ENCODE data around the gene CHST12. TPM values are rescaled to one million over a fixed set of nuclear protein-coding genes. Genes with fewer than 3 reads are reported as not detected.
"Not testable (repeated sequence)": the region's sequence is repeated elsewhere in the genome, so short reads cannot be mapped to it uniquely, and the experiment has no call there.

CHST12 gene
- total RNA-seq, 1 donor from 2014 or later, result 22.4 TPM

- H3K27ac Mint-ChIP-seq, result no peak overlapping the region
- H3K9me3 Mint-ChIP-seq, result no peaks in the 10 kb centered on the region
- no peaks in the 10 kb centered on the region for H3K27me3 Mint-ChIP-seq
- TF ChIP-seq CTCF (conservative IDR thresholded peaks at IDR 0.05), result no peak
- no peaks in the 10 kb centered on the region for H3K36me3 Mint-ChIP-seq
- no peak for DNase-seq (ENCODE audit: extremely low spot score, unreplicated experiment)
- H3K4me1 Mint-ChIP-seq (ENCODE audit: unreplicated experiment), result peaks cover 14% of the 10 kb centered on the region
- H3K4me3 Mint-ChIP-seq, result no peak overlapping the region
Measured at GRCh38 chr7:2388637-2388954, 14.8 kb upstream of the CHST12 start.

GRCh38 chr7:2390020-2390816 lies 13.2 kb upstream of the CHST12 start:
- peak overlapping the region; percentile 76 for H3K27ac Mint-ChIP-seq

DNA sequence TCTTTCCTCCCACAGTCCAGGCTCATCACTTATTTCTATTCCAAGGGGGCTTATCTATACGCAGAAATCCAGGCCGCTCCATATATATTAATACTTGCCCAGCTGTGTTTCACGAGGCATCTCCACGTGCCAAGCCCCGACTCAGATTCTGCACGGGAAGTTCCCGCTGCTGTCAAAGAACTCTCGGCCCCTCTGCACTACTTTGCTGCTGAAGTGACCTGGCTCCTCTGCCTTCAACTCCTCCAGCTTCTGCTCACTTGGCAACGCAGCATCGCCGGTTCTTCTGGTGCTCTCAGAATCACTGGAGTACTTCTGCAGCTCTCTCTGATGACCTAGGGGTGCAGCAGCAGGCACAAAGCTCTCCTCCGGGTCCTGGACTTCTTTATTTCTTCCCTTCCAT lies 9.7 kb upstream of the CHST12 start:
- Mint-ChIP-seq H3K9me3 (no peaks in the 10 kb centered on the region), H3K4me1 (ENCODE audit: unreplicated experiment) (peaks cover 14% of the 10 kb centered on the region), H3K27me3 (no peaks in the 10 kb centered on the region), H3K27ac (no peak overlapping the region), H3K4me3 (no peak overlapping the region), H3K36me3 (no peaks in the 10 kb centered on the region)
- DNase-seq (ENCODE audit: extremely low spot score, unreplicated experiment), result no peak
- TF ChIP-seq CTCF (conservative IDR thresholded peaks at IDR 0.05), result no peak

More at GRCh38 chr7:2390020-2390816, 13.2 kb upstream of the CHST12 start:
- not testable (repeated sequence) for H3K9me3 Mint-ChIP-seq; H3K36me3 Mint-ChIP-seq; DNase-seq (ENCODE audit: extremely low spot score, unreplicated experiment); H3K27me3 Mint-ChIP-seq; H3K4me3 Mint-ChIP-seq
- H3K4me1 Mint-ChIP-seq (ENCODE audit: unreplicated experiment), result peaks cover 14% of the 10 kb centered on the region

DNA sequence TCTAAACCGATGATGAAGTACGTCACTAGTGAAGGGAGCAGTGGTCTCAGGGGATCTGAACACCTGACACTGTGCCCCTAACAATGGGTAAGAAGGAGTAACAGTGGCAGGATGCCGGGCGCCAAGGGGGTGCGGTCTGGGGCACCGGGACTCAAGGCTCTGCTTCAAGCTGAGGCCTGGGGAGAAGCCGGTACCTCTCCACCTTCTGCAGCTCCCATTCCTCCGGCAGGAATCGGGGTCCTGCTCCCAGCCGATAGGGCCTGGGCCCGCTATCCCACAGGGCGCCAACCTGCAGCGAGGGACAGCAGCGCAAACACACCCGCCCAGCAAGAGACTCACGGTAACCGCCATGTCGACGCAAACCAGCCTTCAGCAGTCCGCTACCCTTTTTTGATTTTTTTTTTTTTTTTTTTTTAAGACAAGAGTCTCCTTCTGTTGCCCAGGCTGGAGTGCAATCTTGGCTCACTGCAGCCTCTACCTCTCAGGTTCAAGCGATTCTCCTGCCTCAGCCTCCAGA lies 8.8 kb upstream of the CHST12 start:
- no peaks in the 10 kb centered on the region for H3K9me3 Mint-ChIP-seq
- no peaks in the 10 kb centered on the region for H3K27me3 Mint-ChIP-seq
- H3K4me3 Mint-ChIP-seq, result no peak overlapping the region
- DNase-seq (ENCODE audit: extremely low spot score, unreplicated experiment), result no peak
- TF ChIP-seq CTCF (conservative IDR thresholded peaks at IDR 0.05), result no peak
- H3K27ac Mint-ChIP-seq, result no peak overlapping the region
- H3K36me3 Mint-ChIP-seq, result no peaks in the 10 kb centered on the region
- H3K4me1 Mint-ChIP-seq (ENCODE audit: unreplicated experiment), result peaks cover 12% of the 10 kb centered on the region

- Mint-ChIP-seq H3K4me1 (ENCODE audit: unreplicated experiment) (peaks cover 14% of the 10 kb centered on the region), H3K9me3 (no peaks in the 10 kb centered on the region), H3K27me3 (no peaks in the 10 kb centered on the region), H3K36me3 (no peaks in the 10 kb centered on the region), H3K27ac (peak overlapping the region; percentile 19), H3K4me3 (no peak overlapping the region)
- TF ChIP-seq CTCF (conservative IDR thresholded peaks at IDR 0.05), result no peak
- no peak for DNase-seq (ENCODE audit: extremely low spot score, unreplicated experiment)
Measured at GRCh38 chr7:2398506-2398905, 4.9 kb upstream of the CHST12 start.

DNA sequence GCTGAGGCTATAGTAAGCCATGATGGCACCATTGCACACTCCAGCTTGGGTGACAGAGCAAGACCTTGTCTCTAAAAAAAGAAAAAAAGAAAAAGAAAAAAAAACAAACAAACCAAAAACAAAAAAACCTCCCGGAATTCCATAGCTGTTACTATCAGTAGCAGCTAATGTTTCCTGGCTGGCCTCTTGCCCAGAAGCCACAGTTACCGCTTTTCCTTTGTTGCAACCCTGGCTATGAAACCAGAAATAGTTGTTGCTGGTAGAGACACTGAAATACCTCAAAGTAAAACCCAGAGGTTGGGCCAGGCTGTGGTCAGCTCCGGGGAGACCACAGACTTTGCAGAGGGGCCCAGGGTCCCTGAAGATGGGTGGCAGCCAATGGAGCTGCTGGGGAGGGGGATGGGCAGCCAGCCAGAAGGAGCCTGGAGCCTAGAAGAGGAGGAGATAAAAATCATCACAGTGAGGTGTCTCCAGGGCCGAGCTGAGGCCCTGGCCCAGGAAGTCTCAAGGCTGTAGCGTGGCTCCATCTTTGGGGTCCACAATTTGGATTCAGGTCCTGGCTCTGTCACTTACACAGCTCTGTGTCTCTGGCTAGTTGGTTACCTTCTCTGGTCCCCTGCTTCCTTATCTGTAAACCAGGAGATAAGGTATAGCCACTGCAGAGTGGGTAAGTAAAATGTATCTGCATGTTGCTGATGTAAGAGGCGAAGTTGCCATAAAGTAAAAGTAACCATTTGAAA lies 3.4 kb upstream of the CHST12 start:
- Mint-ChIP-seq H3K9me3 (no peaks in the 10 kb centered on the region), H3K4me3 (peak overlapping the region; percentile 81), H3K27ac (peak overlapping the region; percentile 92), H3K27me3 (peaks cover 3% of the 10 kb centered on the region), H3K4me1 (ENCODE audit: unreplicated experiment) (peaks cover 22% of the 10 kb centered on the region), H3K36me3 (no peaks in the 10 kb centered on the region)
- TF ChIP-seq CTCF (conservative IDR thresholded peaks at IDR 0.05), result no peak
- DNase-seq (ENCODE audit: extremely low spot score, unreplicated experiment), result no peak
